BLaER1 treated with 17β-estradiol and CSF1 and Interleukin-3, amounts not matched to agents 10 nM and 100 nM (cell line): ENCODE results near the gene KAZN.

Experiments
- H3K27ac ChIP-seq, 11 experiments: shearing (Covaris generic); formaldehyde crosslinking; 2 replicates each; pipeline ENCODE4 v1.8.1; 2022
- H3K27me3 ChIP-seq, 11 experiments: shearing (Covaris generic); formaldehyde crosslinking; 2 replicates each; pipeline ENCODE4 v1.8.1; 2022
- H3K36me3 ChIP-seq, 11 experiments: shearing (Covaris generic); formaldehyde crosslinking; 2 replicates each; pipeline ENCODE4 v1.8.1; 2022
- H3K4me1 ChIP-seq, 10 experiments: shearing (Covaris generic); formaldehyde crosslinking; 2 replicates each; pipeline ENCODE4 v1.8.1; 2022
- H3K4me2 ChIP-seq, 11 experiments: shearing (Covaris generic); formaldehyde crosslinking; 2 replicates each; pipeline ENCODE4 v1.8.1; 2022
- H3K4me3 ChIP-seq, 10 experiments: shearing (Covaris generic); formaldehyde crosslinking; 2 replicates each; pipeline ENCODE4 v1.8.1; 2022
- H3K9ac ChIP-seq, 11 experiments: shearing (Covaris generic); formaldehyde crosslinking; 2 replicates each; pipeline ENCODE4 v1.8.1; 2022
- H3K9me3 ChIP-seq, 11 experiments: shearing (Covaris generic); formaldehyde crosslinking; replicated peaks in 1 of 11; 2 replicates each; pipeline ENCODE4 v1.8.1; 2022
- H4K20me1 ChIP-seq, 11 experiments: shearing (Covaris generic); formaldehyde crosslinking; 2 replicates each; pipeline ENCODE4 v1.8.1; 2022
- Cebpa-rat ChIP-seq, 11 experiments: shearing (Covaris generic); IDR thresholded peaks; 2 replicates each; pipeline ENCODE4 v1.8.1; 2022

The KAZN gene

DNA sequence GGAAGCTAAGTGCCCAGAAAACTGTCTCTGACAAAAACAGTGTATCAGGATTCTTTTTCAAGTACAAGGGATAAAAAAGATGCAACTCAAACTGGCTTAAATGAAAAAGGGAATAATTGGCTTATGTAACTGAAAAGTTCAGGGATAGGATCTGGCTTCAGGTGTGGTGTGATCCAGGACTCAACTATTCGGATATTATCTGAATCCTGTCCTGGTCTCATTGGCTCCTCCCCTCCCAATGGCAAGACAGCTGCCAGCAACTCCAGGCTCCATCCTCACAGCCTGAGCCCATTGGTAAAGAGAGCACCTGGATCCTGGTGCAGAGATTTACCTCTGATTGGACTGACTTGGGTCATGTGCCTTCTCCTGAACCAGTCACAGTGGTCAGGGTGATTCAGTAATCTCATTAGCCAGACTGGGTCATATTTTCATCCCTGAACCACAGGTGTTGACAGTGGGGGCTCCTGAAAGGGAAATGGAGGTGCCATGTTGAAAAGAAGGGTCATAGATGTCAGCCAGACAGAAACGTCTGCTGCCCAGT, 349.7 kb downstream of the KAZN start:
- Histone ChIP-seq H3K36me3 (peaks cover 0 to 10% (median 3%) of the 10 kb centered on the region in 11 experiments; a peak in 6 of 22 replicates), H3K4me1 (peaks cover 0 to 45% (median 18%) of the 10 kb centered on the region in 10 experiments; a peak in 13 of 20 replicates), H3K27me3 (peaks cover 0 to 14% (median 0%) of the 10 kb centered on the region in 11 experiments; a peak in 2 of 22 replicates), H3K27ac (no peak overlapping the region), H3K9ac (no peak overlapping the region), H3K9me3 (peaks cover 4 to 8% (median 6%) of the 10 kb centered on the region in 11 experiments; a peak in 20 of 22 replicates), H3K4me3 (no peak overlapping the region), H3K4me2 (no peak overlapping the region), H4K20me1 (peaks cover 0 to 61% (median 29%) of the 10 kb centered on the region in 11 experiments; a peak in 13 of 22 replicates)
- TF ChIP-seq Cebpa-rat (IDR thresholded peaks at IDR 0.05) = no peak

DNA sequence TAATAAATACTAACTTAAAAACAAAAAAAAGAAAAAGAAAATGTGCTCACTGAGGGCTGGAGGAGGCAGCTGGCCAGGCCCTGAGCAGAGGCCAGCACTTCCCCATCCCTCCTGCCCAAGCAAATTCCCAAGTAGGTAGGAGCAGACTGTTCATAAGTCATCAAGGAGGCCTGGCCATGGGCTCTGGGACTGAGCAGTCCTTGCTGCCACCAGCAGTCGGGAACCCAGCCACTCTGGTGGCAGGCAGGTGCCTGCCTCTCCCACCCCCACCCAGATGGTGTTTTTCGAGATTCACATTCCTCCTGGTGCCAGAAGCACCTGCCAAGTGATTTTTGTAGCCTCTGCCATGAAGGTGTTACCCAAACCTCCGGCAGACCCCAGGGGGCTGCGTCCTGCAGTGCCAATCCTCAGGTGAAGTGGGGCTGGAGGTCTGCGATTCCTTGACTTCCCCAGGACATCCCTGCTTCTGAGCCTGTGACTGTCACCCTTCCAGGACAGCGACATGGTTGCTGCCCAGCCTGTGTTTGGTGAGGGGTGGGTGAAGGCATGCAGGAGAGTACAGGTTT, 350.9 kb downstream of the KAZN start:
- Histone ChIP-seq H3K9me3 (peaks cover 15 to 19% (median 17%) of the 10 kb centered on the region in 11 experiments), H3K4me1 (peaks cover 0 to 47% (median 19%) of the 10 kb centered on the region in 10 experiments; a peak in 13 of 20 replicates), H4K20me1 (peaks cover 0 to 50% (median 23%) of the 10 kb centered on the region in 11 experiments; a peak in 12 of 22 replicates), H3K4me3 (no peak overlapping the region), H3K36me3 (peaks cover 0 to 19% (median 5%) of the 10 kb centered on the region in 11 experiments; a peak in 6 of 22 replicates), H3K27me3 (peaks cover 0 to 14% (median 0%) of the 10 kb centered on the region in 11 experiments; a peak in 2 of 22 replicates), H3K9ac (no peak overlapping the region), H3K4me2 (peak overlapping the region in 3 of 11 experiments; percentile 59 to 66 (median 59); a peak in 3 of 22 replicates), H3K27ac (no peak overlapping the region)
- no peak for TF ChIP-seq Cebpa-rat (IDR thresholded peaks at IDR 0.05)

DNA sequence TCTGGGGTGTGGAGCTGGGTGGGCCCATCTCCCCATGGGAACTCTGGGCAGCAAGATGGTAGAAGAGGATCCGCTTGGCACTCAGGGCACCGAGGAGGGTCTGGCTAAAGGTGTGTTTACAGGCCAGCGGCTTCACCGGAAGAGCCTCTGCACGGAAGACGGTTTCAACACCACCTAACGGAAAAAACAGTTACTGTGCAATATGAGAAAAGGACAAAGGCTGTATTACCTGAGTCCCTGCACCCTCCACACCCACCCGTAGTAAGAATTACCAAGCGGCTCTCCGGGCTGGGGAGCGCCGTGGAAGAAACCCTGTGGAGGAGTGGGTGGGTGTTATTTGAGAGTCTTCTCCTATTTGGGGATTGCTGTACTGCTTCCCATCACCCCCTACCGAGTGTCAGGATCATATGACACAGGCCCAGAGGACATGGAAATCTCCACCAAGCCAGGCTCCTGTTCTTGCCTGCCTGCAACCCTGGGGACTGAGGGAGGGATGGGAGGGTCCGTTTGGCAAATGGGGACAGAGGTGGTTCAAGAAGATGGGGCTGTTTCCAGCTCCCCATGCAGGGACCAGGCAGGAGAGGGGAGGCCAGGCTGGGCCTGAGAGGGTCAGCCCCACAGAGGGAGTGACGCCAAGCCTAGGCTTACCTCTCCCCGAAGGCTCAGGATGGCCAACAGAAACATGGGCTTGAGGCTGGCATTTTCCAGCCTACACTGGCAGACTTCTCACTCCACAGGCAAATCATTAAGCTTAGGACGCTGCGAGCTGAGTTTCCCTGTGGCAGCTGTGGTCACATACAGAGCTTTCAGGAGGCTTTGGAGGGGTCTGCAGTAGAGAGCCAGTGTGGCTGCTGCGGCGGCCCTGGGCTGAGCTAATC, 351.6 kb downstream of the KAZN start:
- Histone ChIP-seq H3K4me3 (no peak overlapping the region), H3K27ac (no peak overlapping the region), H3K9ac (peak overlapping the region in 3 of 11 experiments; percentile 17 to 33 (median 29); a peak in 3 of 22 replicates), H4K20me1 (peaks cover 0 to 45% (median 15%) of the 10 kb centered on the region in 11 experiments; a peak in 12 of 22 replicates), H3K4me1 (peaks cover 0 to 45% (median 20%) of the 10 kb centered on the region in 10 experiments; a peak in 13 of 20 replicates), H3K27me3 (peaks cover 0 to 14% (median 0%) of the 10 kb centered on the region in 11 experiments; a peak in 2 of 22 replicates), H3K9me3 (peaks cover 15 to 19% (median 18%) of the 10 kb centered on the region in 11 experiments), H3K36me3 (peaks cover 0 to 19% (median 5%) of the 10 kb centered on the region in 11 experiments; a peak in 6 of 22 replicates), H3K4me2 (peak overlapping the region in 9 of 11 experiments; percentile 5 to 71 (median 58); a peak in 15 of 22 replicates)
- no peak for TF ChIP-seq Cebpa-rat (IDR thresholded peaks at IDR 0.05)

DNA sequence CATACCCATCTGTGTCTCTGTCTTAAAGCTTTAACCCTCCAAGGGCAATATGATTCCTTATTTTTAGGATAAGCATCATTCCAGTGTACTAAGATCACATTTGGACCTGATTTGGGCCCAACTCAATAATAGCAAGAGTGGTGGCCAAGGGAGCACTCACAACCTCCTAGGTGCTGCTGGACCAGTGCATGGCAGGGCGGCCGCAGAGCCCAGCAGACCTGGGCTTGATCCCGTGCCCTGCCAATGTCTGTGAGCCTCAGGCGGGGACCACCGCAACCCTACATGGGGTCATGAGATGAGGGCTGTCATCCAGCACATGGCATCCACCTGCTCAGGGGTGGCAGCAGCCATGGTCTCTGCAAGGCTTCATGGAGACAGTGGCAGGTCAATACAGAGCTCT, 353.3 kb downstream of the KAZN start:
- Histone ChIP-seq H3K36me3 (peaks cover 0 to 19% (median 5%) of the 10 kb centered on the region in 11 experiments; a peak in 6 of 22 replicates), H3K4me3 (no peak overlapping the region), H4K20me1 (peaks cover 0 to 49% (median 18%) of the 10 kb centered on the region in 11 experiments; a peak in 13 of 22 replicates), H3K4me2 (no peak overlapping the region), H3K27me3 (peaks cover 0 to 13% (median 0%) of the 10 kb centered on the region in 11 experiments; a peak in 2 of 22 replicates), H3K27ac (no peak overlapping the region), H3K4me1 (peaks cover 0 to 53% (median 29%) of the 10 kb centered on the region in 10 experiments; a peak in 13 of 20 replicates), H3K9ac (no peak overlapping the region), H3K9me3 (peaks cover 15 to 19% (median 18%) of the 10 kb centered on the region in 11 experiments)
- no peak for TF ChIP-seq Cebpa-rat (IDR thresholded peaks at IDR 0.05)

DNA sequence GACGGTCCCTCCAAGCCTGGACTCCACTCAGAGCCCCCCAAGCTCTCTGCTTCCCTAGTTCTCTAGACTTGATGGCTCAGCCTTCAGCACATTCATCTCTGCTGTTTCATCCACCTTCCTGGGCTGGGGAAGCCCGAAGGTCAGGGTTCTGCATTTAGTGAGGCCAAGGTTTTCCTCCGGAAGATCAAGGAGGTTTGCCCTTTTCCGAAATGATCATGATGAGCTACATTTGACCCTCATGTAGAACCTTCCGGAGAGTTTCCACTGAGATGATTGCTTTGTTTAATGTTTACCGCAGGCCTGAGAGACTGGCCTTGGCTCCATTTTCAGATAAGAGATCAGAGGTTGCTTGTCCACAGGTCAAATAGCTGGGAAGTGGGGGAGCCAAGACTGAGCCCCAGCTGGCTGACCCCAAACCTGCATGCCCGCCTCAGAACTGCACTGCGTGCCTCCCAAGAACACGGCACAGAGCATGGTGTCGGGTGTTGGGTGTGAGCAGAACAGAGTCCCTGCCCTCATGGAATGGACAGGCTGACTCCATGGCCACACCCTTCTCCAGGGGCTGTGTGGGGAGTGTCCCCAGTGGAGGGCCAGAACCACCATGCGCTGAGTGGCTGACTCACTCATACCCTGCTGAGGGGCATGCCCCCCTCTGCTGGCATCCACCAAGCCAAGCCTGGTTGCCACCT, 354.3 kb downstream of the KAZN start:
- H3K4me1 ChIP-seq = peaks cover 0 to 63% (median 36%) of the 10 kb centered on the region in 10 experiments; a peak in 13 of 20 replicates
- H3K4me3 ChIP-seq = no peak overlapping the region
- peaks cover 0 to 15% (median 0%) of the 10 kb centered on the region in 11 experiments; a peak in 2 of 22 replicates for H3K27me3 ChIP-seq
- TF ChIP-seq Cebpa-rat (IDR thresholded peaks at IDR 0.05) = no peak
- H3K27ac ChIP-seq = no peak overlapping the region
- peaks cover 0 to 49% (median 18%) of the 10 kb centered on the region in 11 experiments; a peak in 15 of 22 replicates for H4K20me1 ChIP-seq
- peaks cover 15 to 19% (median 18%) of the 10 kb centered on the region in 11 experiments for H3K9me3 ChIP-seq
- no peak overlapping the region for H3K9ac ChIP-seq
- peaks cover 0 to 19% (median 5%) of the 10 kb centered on the region in 11 experiments; a peak in 6 of 22 replicates for H3K36me3 ChIP-seq
- no peak overlapping the region; a peak in 1 of 22 replicates for H3K4me2 ChIP-seq

DNA sequence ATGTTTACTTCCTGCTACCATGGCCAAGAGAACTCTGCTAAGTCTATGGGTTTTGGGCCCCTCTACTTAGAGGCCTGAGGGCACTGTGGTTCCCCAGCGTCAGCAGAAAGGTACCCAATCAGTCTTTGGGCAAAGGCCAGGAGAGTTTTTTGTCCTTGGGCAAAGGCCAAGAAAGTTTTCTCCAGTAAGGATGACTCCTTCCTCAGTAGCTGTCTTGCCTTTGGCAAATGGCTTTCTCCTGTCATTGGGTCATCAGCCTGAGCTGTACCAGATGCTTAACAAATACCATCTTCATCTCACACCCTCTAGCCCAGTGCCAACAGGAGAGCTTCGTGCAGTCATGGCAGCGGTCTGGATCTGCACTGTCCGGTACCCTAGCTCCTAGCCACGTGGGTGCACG, 355.7 kb downstream of the KAZN start:
- H3K9me3 ChIP-seq = peaks cover 15 to 19% (median 18%) of the 10 kb centered on the region in 11 experiments
- peaks cover 0 to 19% (median 5%) of the 10 kb centered on the region in 11 experiments; a peak in 6 of 22 replicates for H3K36me3 ChIP-seq
- H4K20me1 ChIP-seq = peaks cover 0 to 59% (median 26%) of the 10 kb centered on the region in 11 experiments; a peak in 17 of 22 replicates
- peak overlapping the region in 7 of 11 experiments; percentile 1 to 44 (median 22); a peak in 9 of 22 replicates for H3K4me2 ChIP-seq
- no peak overlapping the region for H3K27ac ChIP-seq
- peaks cover 0 to 19% (median 0%) of the 10 kb centered on the region in 11 experiments; a peak in 3 of 22 replicates for H3K27me3 ChIP-seq
- H3K9ac ChIP-seq = no peak overlapping the region
- TF ChIP-seq Cebpa-rat (IDR thresholded peaks at IDR 0.05) = no peak
- H3K4me3 ChIP-seq = peak overlapping the region in 1 of 10 experiments; percentile 33; a peak in 1 of 20 replicates
- peaks cover 0 to 77% (median 47%) of the 10 kb centered on the region in 10 experiments; a peak in 13 of 20 replicates for H3K4me1 ChIP-seq

DNA sequence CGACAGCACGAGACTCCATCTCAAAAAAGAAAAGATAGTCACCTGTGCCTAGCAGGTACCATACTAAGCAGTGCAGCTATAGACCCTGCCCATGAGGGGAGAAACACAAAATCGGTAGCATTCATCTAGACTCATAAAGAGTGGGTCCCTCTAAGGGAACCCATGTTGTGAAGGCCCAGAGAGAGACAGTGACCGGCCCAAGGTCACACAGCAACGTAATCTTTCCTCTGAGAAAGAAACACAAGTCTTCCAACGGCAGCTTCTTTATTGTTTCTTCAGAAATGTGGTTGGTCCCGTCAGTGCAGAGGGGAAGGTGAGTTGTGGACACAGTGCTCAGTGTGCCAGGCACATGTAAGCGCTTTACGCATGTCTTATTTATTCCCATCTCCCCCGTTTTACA, 356.4 kb downstream of the KAZN start:
- Histone ChIP-seq H3K4me1 (peaks cover 0 to 76% (median 45%) of the 10 kb centered on the region in 10 experiments; a peak in 13 of 20 replicates), H3K27me3 (peaks cover 0 to 26% (median 0%) of the 10 kb centered on the region in 11 experiments; a peak in 4 of 22 replicates), H3K9ac (no peak overlapping the region), H3K27ac (no peak overlapping the region), H3K36me3 (peaks cover 0 to 19% (median 5%) of the 10 kb centered on the region in 11 experiments; a peak in 6 of 22 replicates), H4K20me1 (peaks cover 0 to 59% (median 26%) of the 10 kb centered on the region in 11 experiments; a peak in 17 of 22 replicates), H3K4me3 (no peak overlapping the region), H3K4me2 (peak overlapping the region in 1 of 11 experiments; percentile 41; a peak in 5 of 22 replicates), H3K9me3 (peaks cover 15 to 19% (median 18%) of the 10 kb centered on the region in 11 experiments)
- TF ChIP-seq Cebpa-rat (IDR thresholded peaks at IDR 0.05) = no peak
